Natural killer cell (primary cell): Measurements from ENCODE around the gene MROH7. TPM values are rescaled to one million over a fixed set of nuclear protein-coding genes. Genes with fewer than 3 reads are reported as not detected.

Source experiments
- ATAC-seq, 3 donors: fragments of 150-1000 bp in 2 of 3; fragments of 200-7000 bp in 1 of 3; cut with Tn5 transposase; 1 replicate in 1 of 3; 2 replicates in 2 of 3; pipeline ENCODE4 v1.10.0; 2021; ENCODE audit warnings: mild to moderate bottlenecking in 2 of 3, moderate library complexity in 2 of 3
- DNase-seq, 2 donors: peaks; one replicate each; pipeline versions ENCODE4 v3.0.0 to v3.0.0-alpha.2; 2013 to 2021; ENCODE audit warnings: mixed read lengths in 1 of 2
- H3K27ac ChIP-seq: one replicate; pipeline ENCODE4 v1.5.1; 2013; ENCODE audit warnings: mild to moderate bottlenecking, low read length
- H3K27me3 ChIP-seq: one replicate; pipeline ENCODE4 v1.6.1; 2013; ENCODE audit warnings: low read length; ENCODE audit not compliant: control insufficient read depth, insufficient read depth
- H3K36me3 ChIP-seq: one replicate; pipeline ENCODE4 v1.6.1; 2013; ENCODE audit warnings: low read length; ENCODE audit not compliant: control insufficient read depth, insufficient read depth
- H3K4me1 ChIP-seq: one replicate; pipeline ENCODE4 v1.6.1; 2013; ENCODE audit warnings: low read length; ENCODE audit not compliant: control insufficient read depth, insufficient read depth
- H3K4me3 ChIP-seq: one replicate; pipeline ENCODE4 v1.5.1; 2013; ENCODE audit warnings: low read length
- H3K9me3 ChIP-seq: one replicate; pipeline ENCODE4 v1.6.1; 2013; ENCODE audit warnings: low read length; ENCODE audit not compliant: control insufficient read depth, insufficient read depth
- H3K27ac Mint-ChIP-seq, 2 donors: one replicate each; pipeline ENCODE4 v1.8.0; 2022; ENCODE audit warnings: mild to moderate bottlenecking in 2 of 2, mixed read lengths in 2 of 2, moderate library complexity in 1 of 2
- H3K27me3 Mint-ChIP-seq, 2 donors: one replicate each; pipeline ENCODE4 v1.8.0; 2022; ENCODE audit warnings: low read depth in 2 of 2, mixed read lengths in 2 of 2
- H3K36me3 Mint-ChIP-seq: one replicate; pipeline ENCODE4 v1.8.0; 2022; ENCODE audit warnings: mixed read lengths
- H3K4me1 Mint-ChIP-seq, 2 donors: one replicate each; pipeline ENCODE4 v1.8.0; 2022; ENCODE audit warnings: mixed read lengths in 2 of 2
- H3K4me3 Mint-ChIP-seq: one replicate; pipeline ENCODE4 v1.8.0; 2022; ENCODE audit warnings: mild to moderate bottlenecking, moderate library complexity, mixed read lengths
- H3K9me3 Mint-ChIP-seq, 2 donors: one replicate each; pipeline ENCODE4 v1.8.0; 2022; ENCODE audit warnings: mixed read lengths in 2 of 2
- WGBS: methylation state at CpG from one replicate; pipeline ENCODE4 v1.1.7; 2013; ENCODE audit warnings: missing lambda C conversion rate; ENCODE audit not compliant: insufficient coverage; 5-methylcytosine and 5-hydroxymethylcytosine counted together
- intact Hi-C: fragments of 100-400 bp; cut with micrococcal nuclease; formaldehyde crosslinking; loops from one replicate; pipeline ENCODE4 v1.14.2; 2022
- total RNA-seq, 4 donors: library from RNA; stranded (reverse); fragments of 120-200 nt in 1 of 4; gene quantifications; one replicate each; pipeline versions ENCODE4 v1.2.3 to v1.2.4, GENCODE V29; 2013 to 2022
- TF ChIP-seq, protein P1 (sequence below): fragments of 200-600 bp; IDR thresholded peaks from one replicate; pipeline ENCODE4 v1.8.0; 2022; ENCODE audit warnings: antibody characterized with exemption

The MROH7 gene
- total RNA-seq, 3 donors from 2014 or later (not counting 1 experiment from before 2014, with no cell fraction given) = 0.16 to 0.88 (median 0.33) TPM

- no peaks in the 10 kb centered on the region for H3K36me3 ChIP-seq
- ATAC-seq (no peak), DNase-seq (no peak)
- no peak overlapping the region for H3K4me3 Mint-ChIP-seq
- no peaks in the 10 kb centered on the region for H3K9me3 Mint-ChIP-seq
- no peak overlapping the region for H3K4me3 ChIP-seq
- H3K4me1 Mint-ChIP-seq = peaks cover 9 to 11% of the 10 kb centered on the region in 2 donors
- WGBS = 79% methylated on average over 9 of the region's 9 CpGs
- peaks cover 8% of the 10 kb centered on the region for H3K4me1 ChIP-seq
- no peak overlapping the region for H3K27ac Mint-ChIP-seq
- H3K27ac ChIP-seq = no peak overlapping the region
- no peaks in the 10 kb centered on the region for H3K27me3 ChIP-seq
- no peaks in the 10 kb centered on the region for H3K27me3 Mint-ChIP-seq
- no peaks in the 10 kb centered on the region for H3K36me3 Mint-ChIP-seq
- H3K9me3 ChIP-seq = no peaks in the 10 kb centered on the region
- intact Hi-C loops = no loop called here
- TF ChIP-seq, protein P1, sequence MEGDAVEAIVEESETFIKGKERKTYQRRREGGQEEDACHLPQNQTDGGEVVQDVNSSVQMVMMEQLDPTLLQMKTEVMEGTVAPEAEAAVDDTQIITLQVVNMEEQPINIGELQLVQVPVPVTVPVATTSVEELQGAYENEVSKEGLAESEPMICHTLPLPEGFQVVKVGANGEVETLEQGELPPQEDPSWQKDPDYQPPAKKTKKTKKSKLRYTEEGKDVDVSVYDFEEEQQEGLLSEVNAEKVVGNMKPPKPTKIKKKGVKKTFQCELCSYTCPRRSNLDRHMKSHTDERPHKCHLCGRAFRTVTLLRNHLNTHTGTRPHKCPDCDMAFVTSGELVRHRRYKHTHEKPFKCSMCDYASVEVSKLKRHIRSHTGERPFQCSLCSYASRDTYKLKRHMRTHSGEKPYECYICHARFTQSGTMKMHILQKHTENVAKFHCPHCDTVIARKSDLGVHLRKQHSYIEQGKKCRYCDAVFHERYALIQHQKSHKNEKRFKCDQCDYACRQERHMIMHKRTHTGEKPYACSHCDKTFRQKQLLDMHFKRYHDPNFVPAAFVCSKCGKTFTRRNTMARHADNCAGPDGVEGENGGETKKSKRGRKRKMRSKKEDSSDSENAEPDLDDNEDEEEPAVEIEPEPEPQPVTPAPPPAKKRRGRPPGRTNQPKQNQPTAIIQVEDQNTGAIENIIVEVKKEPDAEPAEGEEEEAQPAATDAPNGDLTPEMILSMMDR = no peak
Observed at GRCh38 chr1:54608566-54609230, 32.9 kb upstream of the MROH7 start.

- Mint-ChIP-seq H3K4me1 (peaks cover 6 to 10% of the 10 kb centered on the region in 2 donors), H3K36me3 (no peaks in the 10 kb centered on the region), H3K27ac (no peak overlapping the region), H3K27me3 (no peaks in the 10 kb centered on the region), H3K9me3 (no peaks in the 10 kb centered on the region), H3K4me3 (no peak overlapping the region)
- H3K4me1 ChIP-seq = peaks cover 7% of the 10 kb centered on the region
- intact Hi-C loops = no loop called here
- no peak overlapping the region for H3K4me3 ChIP-seq
- 89% methylated on average over 16 of the region's 16 CpGs for WGBS
- H3K9me3 ChIP-seq = no peaks in the 10 kb centered on the region
- H3K36me3 ChIP-seq = no peaks in the 10 kb centered on the region
- TF ChIP-seq, protein P1 = no peak
- no peak overlapping the region for H3K27ac ChIP-seq
- DNase-seq = no peak
- no peaks in the 10 kb centered on the region for H3K27me3 ChIP-seq
- ATAC-seq = no peak
Observed at GRCh38 chr1:54609301-54609921, 32.2 kb upstream of the MROH7 start.

GRCh38 chr1:54610048-54610447 lies 31.5 kb upstream of the MROH7 start:
- intact Hi-C loops = no loop called here
- H3K4me3 ChIP-seq = no peak overlapping the region
- H3K27ac ChIP-seq = no peak overlapping the region
- DNase-seq (no peak), ATAC-seq (no peak)
- peaks cover under 1% of the 10 kb centered on the region for H3K4me1 ChIP-seq
- TF ChIP-seq, protein P1 = no peak
- Mint-ChIP-seq H3K4me1 (peaks cover 0 to 4% of the 10 kb centered on the region in 2 donors), H3K27me3 (peaks cover 2 to 3% of the 10 kb centered on the region in 2 donors), H3K9me3 (no peaks in the 10 kb centered on the region), H3K36me3 (no peaks in the 10 kb centered on the region), H3K4me3 (no peak overlapping the region), H3K27ac (no peak overlapping the region)
- no peaks in the 10 kb centered on the region for H3K9me3 ChIP-seq
- WGBS = 77% methylated on average over 6 of the region's 6 CpGs
- no peaks in the 10 kb centered on the region for H3K27me3 ChIP-seq
- no peaks in the 10 kb centered on the region for H3K36me3 ChIP-seq
